SH-SY5Y (cell line): ENCODE measurements around the gene CYSLTR2.

Experiments
- GATA2 ChIP-seq: IDR thresholded peaks from 2 replicates; pipeline ENCODE4 v1.6.1; 2011; ENCODE audit warnings: mild to moderate bottlenecking, low read depth, low read length
- GATA3 ChIP-seq: IDR thresholded peaks from 2 replicates; pipeline ENCODE4 v1.6.1; 2011; ENCODE audit warnings: low read depth, mild to moderate bottlenecking, low read length, moderate library complexity

- TF ChIP-seq GATA2 (no peak), GATA3 (no peak)
These were observed 33.0 kb downstream of the CYSLTR2 start for GRCh38 chr13:48686636-48687210.
